IPS DF 6.9 (cell line): ENCODE results near the gene CMBL.

Experiments used
- DNase-seq: peaks from one replicate; pipeline ENCODE4 v3.0.0-alpha.2; 2013; ENCODE audit warnings: low read depth, low spot score
- H3K27ac ChIP-seq: one replicate; pipeline ENCODE4 v1.5.1; 2013; ENCODE audit warnings: low read length, control low read depth
- H3K27me3 ChIP-seq: 2 replicates; pipeline ENCODE4 v1.6.1; 2013; ENCODE audit warnings: mild to moderate bottlenecking, low read length; ENCODE audit not compliant: control insufficient read depth, insufficient read depth
- H3K36me3 ChIP-seq: 2 replicates; pipeline ENCODE4 v1.6.1; 2013; ENCODE audit warnings: low read length; ENCODE audit not compliant: control insufficient read depth, insufficient read depth
- H3K4me1 ChIP-seq: 2 replicates; pipeline ENCODE4 v1.6.1; 2013; ENCODE audit warnings: low read length; ENCODE audit not compliant: control insufficient read depth, insufficient read depth
- H3K4me3 ChIP-seq: 2 replicates; pipeline ENCODE4 v1.5.1; 2013; ENCODE audit warnings: mild to moderate bottlenecking, low read length
- H3K9me3 ChIP-seq: 2 replicates; pipeline ENCODE4 v1.6.1; 2013; ENCODE audit warnings: low read length, inconsistent platforms; ENCODE audit not compliant: control insufficient read depth, insufficient read depth
- WGBS: extraction: QIAGEN DNeasy Blood & Tissue Kit; methylation state at CpG from one replicate; pipeline ENCODE4 v1.1.7; 2013; ENCODE audit warnings: mixed read lengths, missing lambda C conversion rate; ENCODE audit not compliant: insufficient read length, insufficient coverage; 5-methylcytosine and 5-hydroxymethylcytosine counted together

CMBL gene

GRCh38 chr5:10333154-10334006 is 25.7 kb upstream of the CMBL start:
- no peaks in the 10 kb centered on the region for H3K9me3 ChIP-seq
- DNase-seq: no peak
- no peak overlapping the region for H3K27ac ChIP-seq
- peaks cover 25% of the 10 kb centered on the region; the same call in 1 of the 2 replicates for H3K27me3 ChIP-seq
- H3K4me3 ChIP-seq: peak overlapping the region; percentile 71
- no peaks in the 10 kb centered on the region for H3K4me1 ChIP-seq
- H3K36me3 ChIP-seq: no peaks in the 10 kb centered on the region
- no CpG with 5 or more reads among the region's 81 CpGs for WGBS

- H3K27me3 ChIP-seq: peaks cover 25% of the 10 kb centered on the region; the same call in 1 of the 2 replicates
- DNase-seq: no peak
Measured at GRCh38 chr5:10332301-10332700, 24.6 kb upstream of the CMBL start.

GRCh38 chr5:10331341-10331796 is 23.7 kb upstream of the CMBL start:
- WGBS: no CpG with 5 or more reads among the region's 7 CpGs
- H3K9me3 ChIP-seq: no peaks in the 10 kb centered on the region
- H3K4me1 ChIP-seq: no peaks in the 10 kb centered on the region
- H3K36me3 ChIP-seq: no peaks in the 10 kb centered on the region
- no peak overlapping the region for H3K27ac ChIP-seq
- DNase-seq: no peak
- H3K4me3 ChIP-seq: no peak overlapping the region
- H3K27me3 ChIP-seq: peaks cover 25% of the 10 kb centered on the region; the same call in 1 of the 2 replicates

More at GRCh38 chr5:10332301-10332700, 24.6 kb upstream of the CMBL start:
- Histone ChIP-seq H3K4me1 (no peaks in the 10 kb centered on the region), H3K9me3 (no peaks in the 10 kb centered on the region), H3K36me3 (no peaks in the 10 kb centered on the region), H3K27ac (no peak overlapping the region), H3K4me3 (no peak overlapping the region)
- WGBS: no CpG with 5 or more reads among the region's 5 CpGs

- no peak for DNase-seq
- Histone ChIP-seq H3K9me3 (no peaks in the 10 kb centered on the region), H3K4me1 (no peaks in the 10 kb centered on the region), H3K27ac (no peak overlapping the region), H3K36me3 (no peaks in the 10 kb centered on the region), H3K27me3 (peaks cover 25% of the 10 kb centered on the region; the same call in 1 of the 2 replicates), H3K4me3 (no peak overlapping the region)
- WGBS: no CpG with 5 or more reads among the region's 10 CpGs
Measured at GRCh38 chr5:10330511-10331230, 23.0 kb upstream of the CMBL start.

- no peak for DNase-seq
Measured at GRCh38 chr5:10329820-10330481, 22.2 kb upstream of the CMBL start.

GRCh38 chr5:10329446-10329819 is 21.7 kb upstream of the CMBL start:
- Histone ChIP-seq H3K27ac (no peak overlapping the region), H3K27me3 (peaks cover 22% of the 10 kb centered on the region; the same call in 1 of the 2 replicates), H3K36me3 (no peaks in the 10 kb centered on the region), H3K9me3 (no peaks in the 10 kb centered on the region), H3K4me1 (no peaks in the 10 kb centered on the region), H3K4me3 (no peak overlapping the region)
- no peak for DNase-seq
- no CpG with 5 or more reads among the region's 2 CpGs for WGBS

More at GRCh38 chr5:10329820-10330481, 22.2 kb upstream of the CMBL start:
- peaks cover 25% of the 10 kb centered on the region; the same call in 1 of the 2 replicates for H3K27me3 ChIP-seq
- H3K4me1 ChIP-seq: no peaks in the 10 kb centered on the region
- H3K27ac ChIP-seq: no peak overlapping the region
- H3K4me3 ChIP-seq: no peak overlapping the region
- WGBS: no CpG with 5 or more reads among the region's 7 CpGs
- no peaks in the 10 kb centered on the region for H3K36me3 ChIP-seq
- no peaks in the 10 kb centered on the region for H3K9me3 ChIP-seq

GRCh38 chr5:10328323-10328722 is 20.6 kb upstream of the CMBL start:
- no peaks in the 10 kb centered on the region for H3K9me3 ChIP-seq
- no peak for DNase-seq
- H3K4me3 ChIP-seq: no peak overlapping the region
- H3K27me3 ChIP-seq: peaks cover 13% of the 10 kb centered on the region; the same call in 1 of the 2 replicates
- no peaks in the 10 kb centered on the region for H3K36me3 ChIP-seq
- no CpG with 5 or more reads among the region's 5 CpGs for WGBS
- H3K4me1 ChIP-seq: no peaks in the 10 kb centered on the region
- no peak overlapping the region for H3K27ac ChIP-seq

- H3K9me3 ChIP-seq: no peaks in the 10 kb centered on the region
- WGBS: no CpG with 5 or more reads among the region's 6 CpGs
- no peak overlapping the region for H3K27ac ChIP-seq
- no peaks in the 10 kb centered on the region for H3K4me1 ChIP-seq
- H3K4me3 ChIP-seq: no peak overlapping the region
- no peaks in the 10 kb centered on the region for H3K36me3 ChIP-seq
- no peaks in the 10 kb centered on the region for H3K27me3 ChIP-seq
- DNase-seq: no peak
Measured at GRCh38 chr5:10324518-10325370, 17.0 kb upstream of the CMBL start.

- DNase-seq: no peak
- Histone ChIP-seq H3K27ac (no peak overlapping the region), H3K36me3 (no peaks in the 10 kb centered on the region), H3K9me3 (no peaks in the 10 kb centered on the region), H3K4me1 (no peaks in the 10 kb centered on the region), H3K4me3 (no peak overlapping the region), H3K27me3 (no peaks in the 10 kb centered on the region)
- no CpG with 5 or more reads among the region's 6 CpGs for WGBS
Measured at GRCh38 chr5:10323588-10324488, 16.1 kb upstream of the CMBL start.
